ENCODE measurements around the gene NT5DC1. TPM values are rescaled to one million over a fixed set of nuclear protein-coding genes. Genes with fewer than 3 reads are reported as not detected.

NT5DC1 gene
- total and polyA plus RNA-seq, 10 donors = 7.4 to 47.5 (median 13.6) TPM

DNA sequence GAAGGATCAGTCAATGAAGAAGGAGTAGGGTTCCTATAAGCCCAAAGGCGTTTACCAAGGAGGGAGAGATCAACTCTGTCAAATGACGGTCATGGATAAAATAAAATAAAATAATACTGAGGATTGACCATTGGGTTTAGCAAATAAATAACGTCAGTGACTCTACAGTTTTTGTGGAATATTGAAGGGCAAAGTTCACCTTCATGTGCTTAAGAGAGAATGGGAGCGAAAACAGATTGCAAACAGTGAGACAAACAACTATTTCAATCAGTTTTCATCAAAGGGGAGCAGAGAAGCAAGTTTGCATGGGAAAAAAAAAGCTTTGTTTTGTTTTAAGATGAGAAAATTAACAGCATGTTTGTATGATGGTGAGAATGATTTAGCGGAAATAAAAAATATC is 17.6 kb upstream of the NT5DC1 start:
- TF ChIP-seq POLR2A (IDR thresholded peaks at IDR 0.05) (no peak), POLR2AphosphoS5 (IDR thresholded peaks at IDR 0.05) (no peak)
- TF ChIP-seq, protein P1, sequence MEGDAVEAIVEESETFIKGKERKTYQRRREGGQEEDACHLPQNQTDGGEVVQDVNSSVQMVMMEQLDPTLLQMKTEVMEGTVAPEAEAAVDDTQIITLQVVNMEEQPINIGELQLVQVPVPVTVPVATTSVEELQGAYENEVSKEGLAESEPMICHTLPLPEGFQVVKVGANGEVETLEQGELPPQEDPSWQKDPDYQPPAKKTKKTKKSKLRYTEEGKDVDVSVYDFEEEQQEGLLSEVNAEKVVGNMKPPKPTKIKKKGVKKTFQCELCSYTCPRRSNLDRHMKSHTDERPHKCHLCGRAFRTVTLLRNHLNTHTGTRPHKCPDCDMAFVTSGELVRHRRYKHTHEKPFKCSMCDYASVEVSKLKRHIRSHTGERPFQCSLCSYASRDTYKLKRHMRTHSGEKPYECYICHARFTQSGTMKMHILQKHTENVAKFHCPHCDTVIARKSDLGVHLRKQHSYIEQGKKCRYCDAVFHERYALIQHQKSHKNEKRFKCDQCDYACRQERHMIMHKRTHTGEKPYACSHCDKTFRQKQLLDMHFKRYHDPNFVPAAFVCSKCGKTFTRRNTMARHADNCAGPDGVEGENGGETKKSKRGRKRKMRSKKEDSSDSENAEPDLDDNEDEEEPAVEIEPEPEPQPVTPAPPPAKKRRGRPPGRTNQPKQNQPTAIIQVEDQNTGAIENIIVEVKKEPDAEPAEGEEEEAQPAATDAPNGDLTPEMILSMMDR (IDR thresholded peaks at IDR 0.05 in 8 of 11, conservative IDR thresholded peaks at IDR 0.05 in 3 of 11) = no peak
- Histone ChIP-seq H3K4me1 (no peaks in the 10 kb centered on the region), H3K27ac (no peak overlapping the region), H3K4me3 (no peak overlapping the region), H3K9me3 (no peaks in the 10 kb centered on the region), H3K27me3 (replicated peaks in 1 of 7) (no peaks in the 10 kb centered on the region), H3K36me3 (no peaks in the 10 kb centered on the region)
- 82 to 94% (median 85%) methylated on average over 5 of the region's 5 CpGs for WGBS, 5 donors
- intact Hi-C loops (cut with DNase I; ENCODE audit: low total_unique reads) = no loop called here
- no peak for DNase-seq

- H3K9me3 ChIP-seq = no peaks in the 10 kb centered on the region
- H3K36me3 ChIP-seq = no peaks in the 10 kb centered on the region
- H3K27ac ChIP-seq = no peak overlapping the region
- WGBS, 5 donors = 77 to 88% (median 82%) methylated on average over 2 of the region's 2 CpGs
- no peaks in the 10 kb centered on the region for H3K4me1 ChIP-seq
- no peak overlapping the region for H3K4me3 ChIP-seq
- intact Hi-C loops (cut with DNase I; ENCODE audit: low total_unique reads) = no loop called here
- DNase-seq = no peak
- no peaks in the 10 kb centered on the region for H3K27me3 ChIP-seq (replicated peaks in 1 of 7)
- TF ChIP-seq, protein P1 (IDR thresholded peaks at IDR 0.05 in 8 of 11, conservative IDR thresholded peaks at IDR 0.05 in 3 of 11) = no peak
- TF ChIP-seq POLR2AphosphoS5 (IDR thresholded peaks at IDR 0.05) = no peak
- no peak for TF ChIP-seq POLR2A (IDR thresholded peaks at IDR 0.05)
Observed at GRCh38 chr6:116084284-116084683, 16.4 kb upstream of the NT5DC1 start.

GRCh38 chr6:116087437-116088027 is 13.1 kb upstream of the NT5DC1 start:
- Histone ChIP-seq H3K9me3 (no peaks in the 10 kb centered on the region), H3K36me3 (no peaks in the 10 kb centered on the region), H3K4me1 (no peaks in the 10 kb centered on the region), H3K27me3 (replicated peaks in 1 of 7) (no peaks in the 10 kb centered on the region), H3K27ac (peak overlapping the region in 2 of 8 donors; percentile 23 to 38), H3K4me3 (no peak overlapping the region)
- WGBS, 5 donors = 61 to 65% (median 64%) methylated on average over 4 of the region's 4 CpGs
- no peak for DNase-seq
- intact Hi-C loops (cut with DNase I; ENCODE audit: low total_unique reads) = no loop called here
- TF ChIP-seq, protein P1 (IDR thresholded peaks at IDR 0.05 in 8 of 11, conservative IDR thresholded peaks at IDR 0.05 in 3 of 11) = no peak
- TF ChIP-seq POLR2A (IDR thresholded peaks at IDR 0.05) = no peak
- TF ChIP-seq POLR2AphosphoS5 (IDR thresholded peaks at IDR 0.05) = no peak

- no peak overlapping the region for H3K4me3 ChIP-seq
- intact Hi-C loops (cut with DNase I; ENCODE audit: low total_unique reads) = no loop called here
- no peaks in the 10 kb centered on the region for H3K9me3 ChIP-seq
- H3K27me3 ChIP-seq (replicated peaks in 1 of 7) = no peaks in the 10 kb centered on the region
- H3K4me1 ChIP-seq = no peaks in the 10 kb centered on the region
- TF ChIP-seq, protein P1 (IDR thresholded peaks at IDR 0.05 in 8 of 11, conservative IDR thresholded peaks at IDR 0.05 in 3 of 11) = no peak
- TF ChIP-seq POLR2A (IDR thresholded peaks at IDR 0.05) = no peak
- no peak for TF ChIP-seq POLR2AphosphoS5 (IDR thresholded peaks at IDR 0.05)
- DNase-seq = no peak
- H3K36me3 ChIP-seq = no peaks in the 10 kb centered on the region
- no peak overlapping the region for H3K27ac ChIP-seq
Observed at GRCh38 chr6:116088946-116089345, 11.7 kb upstream of the NT5DC1 start.

Data from spleen (tissue), 11 donors.